GM19372 (cell line): Measurements from ENCODE around the gene SLCO2B1.

Experiments
- ATAC-seq: cut with Tn5 transposase; IDR thresholded peaks from one replicate; pipeline ENCODE4 v1.9.1; 2021; ENCODE audit warnings: mild to moderate bottlenecking, low read depth, moderate library complexity; ENCODE audit not compliant: unreplicated experiment

The SLCO2B1 gene

DNA sequence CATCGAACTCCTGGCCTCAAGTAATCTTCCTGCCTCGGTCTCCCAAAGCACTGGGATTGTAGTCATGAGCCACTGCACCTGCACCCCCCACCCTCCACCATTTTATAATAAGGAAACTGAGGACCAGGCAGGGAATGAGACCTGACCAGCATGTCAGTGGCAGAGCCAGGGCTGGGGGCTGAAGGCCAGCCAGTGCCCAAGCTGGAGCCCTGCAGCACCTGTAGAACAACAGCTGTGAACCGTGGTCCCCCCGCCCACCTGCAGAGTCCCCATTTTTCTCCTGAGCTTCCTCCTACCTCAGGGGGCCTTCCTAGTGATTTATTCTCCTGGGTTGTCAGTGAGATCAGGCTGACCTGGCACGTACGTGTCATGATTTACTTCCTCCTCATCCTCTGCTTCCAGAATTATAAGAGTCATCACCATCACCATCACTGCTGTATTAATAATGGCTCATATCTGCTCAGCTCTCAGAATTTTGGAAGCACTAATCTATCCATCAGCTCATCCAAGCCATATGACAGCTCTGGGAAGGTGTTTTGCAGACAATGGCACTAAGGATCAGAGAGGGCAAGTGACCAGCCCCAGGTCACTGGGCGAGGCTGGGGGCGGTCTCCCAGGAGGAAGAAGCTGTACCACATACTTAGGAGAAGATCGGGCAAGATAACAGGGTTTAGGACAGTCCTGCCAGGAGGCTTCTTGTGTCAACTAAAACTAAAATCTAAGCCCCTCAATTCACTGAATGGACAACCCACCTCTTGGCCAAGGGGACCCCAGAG is 5.5 kb upstream of the SLCO2B1 start:
- ATAC-seq, result no peak

- no peak for ATAC-seq
These were observed 4.9 kb upstream of the SLCO2B1 start for GRCh38 chr11:75145972-75146519.

- no peak for ATAC-seq
These were observed 4.2 kb upstream of the SLCO2B1 start for GRCh38 chr11:75146711-75147110.

DNA sequence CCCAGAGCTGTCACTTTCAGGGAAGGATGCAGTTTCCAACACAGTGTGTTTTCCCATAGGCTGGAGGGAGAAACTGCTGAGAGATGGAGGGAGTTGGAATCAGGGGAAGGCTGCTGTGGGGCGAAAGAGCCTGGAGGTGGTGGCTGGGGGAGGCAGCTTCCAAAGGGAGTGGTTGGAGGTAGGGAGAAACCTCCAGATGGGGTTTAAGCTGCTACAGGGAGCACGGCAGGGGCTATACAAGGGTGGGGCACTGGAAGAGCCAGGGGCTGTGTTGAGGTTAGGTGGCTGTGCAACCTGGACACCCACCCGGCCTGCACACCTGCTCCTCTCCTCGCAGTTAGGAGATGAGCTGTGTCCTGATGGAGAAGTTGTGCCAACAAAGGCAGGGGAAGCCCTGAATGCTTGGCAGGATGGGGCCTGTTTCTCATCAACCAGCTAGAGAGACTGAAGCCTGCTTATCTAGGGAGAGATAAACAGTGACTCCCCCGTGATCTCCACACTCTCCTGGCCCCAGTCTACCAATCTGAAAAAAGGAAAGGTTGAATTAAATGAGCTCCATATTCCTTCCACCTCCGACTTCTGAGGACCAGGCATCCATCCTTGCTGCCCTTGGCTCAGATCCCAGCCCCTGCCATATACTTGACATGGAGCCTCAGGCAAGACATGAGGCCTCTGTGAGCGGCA is 3.6 kb upstream of the SLCO2B1 start:
- ATAC-seq, result no peak

DNA sequence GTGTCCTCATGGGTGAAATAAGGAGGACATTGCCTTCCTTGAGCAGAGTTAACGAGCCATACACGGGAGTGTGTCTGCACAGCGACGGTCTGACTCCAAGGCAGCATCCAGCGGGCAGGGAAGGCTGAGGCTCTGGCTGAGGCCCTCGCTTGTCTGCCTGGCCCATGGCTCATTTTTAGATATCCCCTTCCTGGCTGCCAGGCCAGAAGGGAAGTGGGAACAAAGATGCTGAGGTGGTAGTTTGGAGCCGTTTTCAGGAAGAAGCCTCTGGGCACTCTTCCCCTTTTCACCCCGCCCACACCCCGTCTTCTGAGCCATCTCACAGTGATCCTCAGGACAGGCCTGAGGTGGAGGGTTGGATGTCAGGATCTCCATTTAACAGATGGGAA is 3.0 kb upstream of the SLCO2B1 start:
- no peak for ATAC-seq

- no peak for ATAC-seq
These were observed 2.4 kb upstream of the SLCO2B1 start for GRCh38 chr11:75148436-75148983.

DNA sequence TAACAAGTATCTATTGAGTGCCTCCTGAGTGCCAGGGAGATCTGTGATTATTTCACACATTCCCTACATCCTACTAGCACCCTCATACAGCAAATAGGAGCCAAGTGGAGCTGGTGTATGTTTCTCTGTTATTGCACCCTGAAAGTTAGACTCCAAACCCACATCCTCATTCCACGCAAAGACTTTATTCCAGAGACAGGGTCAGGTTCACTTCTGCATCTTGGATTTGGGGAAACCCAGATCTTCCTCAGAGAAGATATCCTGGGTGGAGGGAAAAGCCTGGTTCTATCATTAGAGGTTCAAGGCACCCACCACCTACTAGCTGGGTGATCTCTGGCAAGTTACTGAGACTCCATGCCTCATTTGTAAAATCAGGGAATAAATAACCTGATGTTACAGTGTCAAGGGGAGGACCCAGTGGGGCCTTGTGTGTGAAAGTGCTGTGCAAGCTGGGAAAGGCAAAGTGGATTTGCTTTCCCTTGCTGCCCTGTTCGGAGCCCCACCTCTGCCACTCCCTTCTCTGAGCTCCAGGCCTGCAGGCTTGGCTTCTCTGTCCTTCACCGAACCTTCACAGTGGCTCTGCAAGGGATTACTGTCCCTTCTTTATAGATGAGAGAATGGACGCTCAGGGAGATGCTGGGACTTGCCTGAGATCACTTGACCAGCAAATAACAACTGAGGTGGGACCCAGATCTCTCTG is 991 bp upstream of the SLCO2B1 start:
- no peak for ATAC-seq

DNA sequence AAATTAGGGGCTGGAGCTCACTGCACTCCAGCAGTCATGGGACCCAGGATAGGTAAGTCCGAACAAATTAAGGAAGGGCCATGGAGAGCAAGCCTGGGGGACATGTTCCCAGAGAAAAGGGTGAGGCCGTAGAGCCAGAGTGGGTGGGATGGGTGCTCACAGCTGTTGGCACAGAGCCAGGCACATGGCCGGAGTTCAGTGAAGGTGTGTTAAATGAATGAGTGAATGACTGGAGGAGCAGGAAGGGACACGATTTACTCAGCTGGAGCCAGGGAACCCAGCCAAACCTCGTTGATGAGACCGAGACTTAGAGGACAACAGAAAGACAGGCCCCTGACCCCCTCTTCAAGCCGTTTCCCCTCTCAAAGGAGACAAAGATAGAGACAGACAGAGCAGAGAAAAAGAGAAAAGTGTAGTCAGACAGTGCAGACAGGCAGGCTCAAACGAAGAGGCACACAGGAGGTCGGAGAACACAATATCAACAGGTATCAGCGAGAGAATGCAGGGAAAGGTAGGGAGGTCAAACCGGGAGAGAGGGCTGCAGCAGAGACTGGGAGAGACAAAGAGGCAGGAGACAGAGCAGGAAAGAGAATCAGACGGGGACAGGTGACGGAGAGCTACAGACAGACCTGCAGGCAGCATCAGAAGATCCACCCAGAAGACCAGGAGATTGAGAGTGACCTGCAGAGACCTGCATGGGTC is 590 bp downstream of the SLCO2B1 start:
- ATAC-seq, result no peak

- no peak for ATAC-seq
These were observed 1.2 kb downstream of the SLCO2B1 start for GRCh38 chr11:75152090-75152489.

DNA sequence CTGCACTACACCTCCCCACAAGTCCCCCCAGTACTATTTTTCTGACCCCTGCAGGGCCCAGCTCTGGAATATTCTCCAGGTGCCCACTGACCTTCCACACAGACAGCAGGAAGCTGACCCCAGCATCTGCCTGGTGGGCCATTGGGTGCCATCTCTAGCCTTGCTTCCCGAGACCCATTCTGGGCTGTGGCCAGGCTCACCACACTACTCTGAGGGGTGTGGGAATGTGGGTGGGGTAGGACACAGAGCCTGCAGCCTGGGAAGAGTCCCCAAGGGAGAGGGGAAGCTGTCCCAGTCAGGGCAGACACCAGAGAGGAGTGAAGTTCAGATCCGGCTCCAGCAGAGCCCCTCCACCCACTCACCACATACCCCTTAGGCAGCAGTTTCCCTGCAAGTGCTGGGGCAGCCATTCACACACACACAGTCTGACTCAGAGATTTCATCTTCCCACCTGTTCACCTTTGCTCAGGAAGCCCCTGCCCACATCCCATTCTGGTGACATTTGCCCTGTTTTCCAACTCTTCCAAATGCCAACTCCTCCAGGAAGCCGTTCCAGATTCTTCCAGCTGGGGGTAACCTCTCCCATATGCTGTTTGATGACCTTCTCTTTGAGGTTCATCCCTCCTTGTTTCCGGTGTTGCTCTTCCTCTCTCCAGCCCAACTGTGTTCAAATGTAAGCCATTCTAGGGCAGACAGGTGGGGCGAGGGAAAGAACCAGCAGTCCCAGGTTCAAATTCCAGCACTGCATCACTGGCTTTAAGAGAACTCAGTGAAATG is 1.9 kb downstream of the SLCO2B1 start:
- ATAC-seq, result no peak

DNA sequence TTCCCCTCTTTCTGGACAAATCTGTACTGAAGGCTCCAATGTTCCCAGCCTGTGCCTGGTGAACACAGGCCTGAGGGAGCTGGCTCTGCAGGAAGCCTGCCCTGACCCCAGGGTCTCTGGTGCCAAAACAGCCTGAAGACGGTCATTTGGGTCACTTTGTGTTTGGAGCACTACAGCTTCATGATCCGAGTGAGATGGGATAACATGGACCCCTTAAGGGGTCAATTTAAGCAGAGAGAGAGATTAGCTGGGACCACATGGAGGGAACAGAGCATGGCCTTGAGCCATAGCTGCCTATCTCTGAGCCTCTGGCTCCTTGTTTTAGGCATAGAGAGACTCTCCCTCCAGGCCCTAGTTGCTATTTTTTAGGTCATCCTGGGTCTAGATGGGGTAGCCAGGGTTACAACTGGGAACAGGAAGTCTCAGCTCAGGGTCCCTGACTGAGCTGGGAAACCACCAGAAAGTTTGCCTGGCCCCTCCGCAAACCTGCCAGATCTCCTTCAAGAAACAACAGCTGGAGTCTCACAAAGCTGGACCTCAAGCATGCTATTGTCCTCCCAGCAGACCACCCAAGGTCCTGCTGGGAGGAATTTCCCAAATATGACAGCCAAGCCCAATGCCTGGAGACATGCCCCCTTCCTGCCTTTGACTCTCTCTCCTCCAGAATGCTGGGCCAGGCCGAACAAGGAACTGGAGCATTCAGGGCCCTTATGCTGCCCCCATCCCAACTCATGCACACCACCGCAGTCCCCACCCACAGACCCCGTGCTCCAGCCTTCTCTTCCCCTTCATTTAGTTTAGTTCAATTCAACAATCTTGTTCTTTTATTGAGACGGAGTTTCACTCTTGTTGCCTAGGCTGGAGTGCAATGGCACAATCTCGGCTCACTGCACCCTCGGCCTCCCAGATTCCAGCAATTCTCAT is 4.0 kb downstream of the SLCO2B1 start:
- no peak for ATAC-seq

- ATAC-seq, result no peak
These were observed 4.9 kb downstream of the SLCO2B1 start for GRCh38 chr11:75155570-75156422.

DNA sequence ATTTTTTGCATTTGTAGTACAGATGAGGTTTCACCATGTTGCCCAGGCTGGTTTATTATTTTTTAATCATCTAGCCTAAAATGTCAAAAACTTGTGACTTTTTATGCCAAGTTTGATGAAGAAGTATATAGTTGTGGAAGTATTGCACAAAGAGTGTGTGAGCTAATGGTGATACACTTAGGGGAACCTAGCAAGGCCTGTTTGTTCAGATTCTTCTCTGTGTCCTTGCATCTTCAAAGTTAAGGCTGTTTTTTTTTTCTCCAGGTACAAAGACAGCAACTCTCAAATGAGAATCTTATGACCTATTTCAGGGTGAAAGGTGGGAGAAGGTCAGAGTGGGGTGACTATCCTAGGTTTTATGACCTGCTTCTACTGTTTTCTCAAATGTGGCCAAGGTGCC is 7.3 kb downstream of the SLCO2B1 start:
- no peak for ATAC-seq

DNA sequence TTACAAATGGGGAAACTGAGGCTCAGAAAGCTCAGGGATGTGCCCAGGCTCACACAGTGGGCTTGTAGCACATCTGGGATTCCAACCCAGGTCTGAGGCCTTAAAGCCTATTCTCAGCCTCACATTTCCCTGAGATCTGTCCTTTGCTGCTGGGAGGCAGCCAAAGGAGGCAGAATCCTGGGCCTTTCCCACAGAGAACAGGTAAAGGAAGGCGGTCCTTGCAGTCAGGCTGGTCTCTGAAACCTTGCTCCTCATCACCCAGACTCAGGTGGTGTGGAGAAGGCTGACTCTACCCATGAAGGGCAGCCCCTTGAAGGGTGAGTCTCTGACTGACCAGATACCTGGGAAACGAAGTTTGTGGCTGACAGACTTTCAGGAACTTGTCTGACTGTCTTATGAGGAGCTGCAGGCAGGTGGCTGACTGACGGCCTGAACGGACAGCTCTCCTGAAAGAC is 7.8 kb downstream of the SLCO2B1 start:
- no peak for ATAC-seq

- ATAC-seq, result no peak
These were observed 8.4 kb downstream of the SLCO2B1 start for GRCh38 chr11:75159151-75159953.

DNA sequence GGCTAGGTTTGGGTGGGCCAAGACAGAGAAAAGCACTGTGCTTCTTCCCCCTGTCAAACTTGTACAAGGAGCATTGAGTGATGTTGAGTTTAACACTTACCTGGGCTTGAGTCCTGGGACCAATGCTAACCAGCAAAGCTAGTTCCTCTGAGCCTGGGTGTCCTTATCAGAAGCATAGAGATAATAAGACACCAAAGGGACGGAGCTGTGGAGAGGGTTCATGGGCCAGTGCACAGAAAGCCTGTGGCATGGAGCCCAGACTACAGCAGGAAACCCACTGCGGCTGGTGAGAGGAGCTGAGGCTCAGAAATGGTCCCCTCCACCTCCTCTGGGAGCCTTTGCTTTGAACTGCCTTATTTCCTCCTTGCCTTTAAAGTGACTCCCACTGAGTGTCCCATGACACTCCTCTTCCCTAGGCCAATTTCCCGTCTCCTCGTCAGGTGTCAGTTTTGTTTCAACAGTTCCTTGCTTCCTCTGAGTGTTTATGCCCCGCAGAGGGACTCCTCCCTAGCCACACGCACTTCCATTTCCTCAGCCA is 9.4 kb downstream of the SLCO2B1 start:
- ATAC-seq, result no peak

DNA sequence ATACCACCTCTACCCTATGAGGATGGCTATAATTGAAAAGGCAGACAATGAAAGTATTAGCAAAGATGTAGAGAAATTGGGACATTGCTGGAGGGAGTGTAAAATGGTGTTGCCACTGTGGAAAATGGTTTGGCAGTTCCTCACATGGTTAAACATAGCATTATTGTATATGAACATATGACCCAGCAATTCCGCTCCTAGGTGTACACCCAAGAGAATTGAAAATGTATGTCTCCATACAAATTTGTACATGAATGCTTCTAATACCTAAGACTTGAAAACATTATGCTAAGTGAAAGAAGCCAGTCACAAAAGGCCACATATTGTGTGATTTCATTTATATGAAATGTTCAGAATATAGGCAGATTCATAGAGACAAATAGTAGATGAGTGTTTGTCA is 10.0 kb downstream of the SLCO2B1 start:
- ATAC-seq, result no peak
